IPS-20b (cell line): ENCODE results near the gene MYL3.

Experiments used
- H3K27ac ChIP-seq: one replicate; pipeline ENCODE4 v1.5.1; 2013; ENCODE audit warnings: low read length
- H3K27me3 ChIP-seq: 2 replicates; pipeline ENCODE4 v1.6.1; 2013; ENCODE audit warnings: mild to moderate bottlenecking, low read length, inconsistent platforms; ENCODE audit not compliant: insufficient read depth
- H3K36me3 ChIP-seq: 2 replicates; pipeline ENCODE4 v1.6.1; 2013; ENCODE audit warnings: low read depth, mild to moderate bottlenecking, inconsistent platforms, low read length, moderate library complexity; ENCODE audit not compliant: insufficient read depth
- H3K4me1 ChIP-seq: 2 replicates; pipeline ENCODE4 v1.6.1; 2013; ENCODE audit warnings: mild to moderate bottlenecking, control low read depth, inconsistent platforms, low read length, moderate library complexity; ENCODE audit not compliant: insufficient read depth
- H3K4me3 ChIP-seq: 2 replicates; pipeline ENCODE4 v1.5.1; 2013; ENCODE audit warnings: mild to moderate bottlenecking, low read length, inconsistent platforms
- H3K9ac ChIP-seq: 2 replicates; pipeline ENCODE4 v1.6.1; 2013; ENCODE audit warnings: low read depth, mild to moderate bottlenecking, inconsistent platforms, low read length, moderate library complexity
- H3K9me3 ChIP-seq: 2 replicates; pipeline ENCODE4 v1.6.1; 2013; ENCODE audit warnings: mild to moderate bottlenecking, low read depth, low read length, inconsistent platforms; ENCODE audit not compliant: insufficient read depth

The MYL3 gene

GRCh38 chr3:46889381-46890110, 26.3 kb upstream of the MYL3 start:
- no peak overlapping the region for H3K9ac ChIP-seq
- H3K9me3 ChIP-seq, result no peaks in the 10 kb centered on the region
- no peak overlapping the region for H3K27ac ChIP-seq
- H3K4me3 ChIP-seq, result no peak overlapping the region
- H3K27me3 ChIP-seq, result peaks cover 94% of the 10 kb centered on the region
- peaks cover 13% of the 10 kb centered on the region; the same call in 1 of the 2 replicates for H3K4me1 ChIP-seq
- H3K36me3 ChIP-seq, result no peaks in the 10 kb centered on the region

- no peaks in the 10 kb centered on the region for H3K9me3 ChIP-seq
- no peak overlapping the region for H3K27ac ChIP-seq
- no peak overlapping the region for H3K4me3 ChIP-seq
- peaks cover 13% of the 10 kb centered on the region; the same call in 1 of the 2 replicates for H3K4me1 ChIP-seq
- H3K9ac ChIP-seq, result no peak overlapping the region
- no peaks in the 10 kb centered on the region for H3K36me3 ChIP-seq
- H3K27me3 ChIP-seq, result peaks cover 96% of the 10 kb centered on the region
Measured at GRCh38 chr3:46888705-46889104, 25.5 kb upstream of the MYL3 start.

DNA sequence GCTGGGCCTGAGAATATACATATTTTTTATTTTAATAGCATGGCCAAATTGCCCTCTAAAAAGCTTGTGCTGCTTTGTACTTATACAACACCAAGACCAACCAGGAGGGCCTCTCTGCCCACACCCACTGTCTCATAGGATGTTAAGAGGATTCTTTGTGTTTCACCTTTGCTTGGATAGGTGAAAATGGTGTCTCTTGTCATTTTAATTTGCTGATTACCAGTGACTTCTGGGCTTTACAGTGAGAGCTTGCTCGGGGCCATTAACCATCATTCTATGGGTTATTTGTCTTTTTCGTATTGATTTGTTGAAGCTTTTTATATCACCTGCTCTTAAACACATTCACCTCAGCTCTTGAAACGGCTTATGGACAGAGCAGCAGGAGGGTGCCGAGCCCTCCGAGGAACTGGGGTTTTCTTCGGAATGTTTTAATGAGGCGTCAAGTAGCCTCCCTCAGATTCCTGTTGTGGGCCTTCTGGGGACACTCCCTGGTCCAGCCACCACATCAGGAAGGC, 24.8 kb upstream of the MYL3 start:
- H3K27me3 ChIP-seq, result peaks cover 95% of the 10 kb centered on the region
- no peak overlapping the region for H3K27ac ChIP-seq
- peaks cover 13% of the 10 kb centered on the region; the same call in 1 of the 2 replicates for H3K4me1 ChIP-seq
- no peaks in the 10 kb centered on the region for H3K36me3 ChIP-seq
- no peak overlapping the region for H3K4me3 ChIP-seq
- no peaks in the 10 kb centered on the region for H3K9me3 ChIP-seq
- no peak overlapping the region for H3K9ac ChIP-seq

GRCh38 chr3:46885612-46886011, 22.4 kb upstream of the MYL3 start:
- Histone ChIP-seq H3K9me3 (no peaks in the 10 kb centered on the region), H3K4me3 (no peak overlapping the region), H3K36me3 (no peaks in the 10 kb centered on the region), H3K27me3 (peaks cover 92% of the 10 kb centered on the region), H3K27ac (no peak overlapping the region), H3K9ac (no peak overlapping the region), H3K4me1 (peaks cover 10% of the 10 kb centered on the region; the same call in 1 of the 2 replicates)

DNA sequence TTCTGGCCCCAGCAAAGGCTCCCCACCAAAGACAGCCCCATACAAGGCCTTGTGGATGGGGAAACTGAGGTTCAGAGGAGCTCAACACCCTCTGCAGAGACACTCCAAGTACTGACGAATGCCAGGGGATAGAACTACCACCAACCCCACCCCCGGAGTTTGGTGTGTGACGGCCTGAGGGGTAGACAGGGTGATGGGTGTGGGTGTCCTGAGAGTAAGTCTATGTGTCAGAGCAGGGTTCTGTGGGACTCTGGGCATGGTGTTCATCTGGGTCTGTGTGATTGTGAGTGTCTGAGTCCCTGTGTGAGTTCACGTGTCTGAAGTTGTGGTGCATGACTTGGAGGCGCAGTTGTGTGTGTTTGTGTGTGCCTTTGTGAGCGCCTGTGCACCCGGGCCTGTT, 21.7 kb upstream of the MYL3 start:
- Histone ChIP-seq H3K9me3 (no peaks in the 10 kb centered on the region), H3K27me3 (peaks cover 92% of the 10 kb centered on the region), H3K4me3 (no peak overlapping the region), H3K27ac (no peak overlapping the region), H3K4me1 (peaks cover 10% of the 10 kb centered on the region; the same call in 1 of the 2 replicates), H3K9ac (no peak overlapping the region), H3K36me3 (no peaks in the 10 kb centered on the region)

- Histone ChIP-seq H3K4me1 (peaks cover 10% of the 10 kb centered on the region; the same call in 1 of the 2 replicates), H3K9ac (no peak overlapping the region), H3K4me3 (peak overlapping the region; percentile 61; the same call in 1 of the 2 replicates), H3K27me3 (peaks cover 92% of the 10 kb centered on the region), H3K27ac (no peak overlapping the region), H3K36me3 (no peaks in the 10 kb centered on the region), H3K9me3 (no peaks in the 10 kb centered on the region)
Measured at GRCh38 chr3:46884427-46884826, 21.2 kb upstream of the MYL3 start.

DNA sequence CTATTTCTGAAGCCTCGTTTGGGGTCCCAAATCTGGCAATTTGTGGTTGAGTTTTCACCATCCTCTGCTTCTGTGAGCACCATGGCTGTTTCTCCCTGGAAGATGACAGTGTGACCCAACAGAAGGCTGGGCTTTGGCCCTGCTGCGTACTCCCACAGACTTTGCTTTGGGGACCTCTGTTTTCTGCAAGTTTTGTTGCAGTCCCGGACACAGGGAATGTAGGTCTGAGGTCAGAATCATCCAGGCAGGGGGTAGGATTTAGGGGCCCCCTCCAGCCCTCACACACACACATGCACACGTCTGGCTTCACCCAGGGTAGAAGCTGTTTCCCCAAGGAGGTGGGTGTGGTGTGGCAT, 20.6 kb upstream of the MYL3 start:
- Histone ChIP-seq H3K27me3 (peaks cover 92% of the 10 kb centered on the region), H3K9ac (no peak overlapping the region), H3K4me1 (peaks cover 10% of the 10 kb centered on the region; the same call in 1 of the 2 replicates), H3K36me3 (no peaks in the 10 kb centered on the region), H3K9me3 (no peaks in the 10 kb centered on the region), H3K4me3 (peak overlapping the region; percentile 61), H3K27ac (no peak overlapping the region)

DNA sequence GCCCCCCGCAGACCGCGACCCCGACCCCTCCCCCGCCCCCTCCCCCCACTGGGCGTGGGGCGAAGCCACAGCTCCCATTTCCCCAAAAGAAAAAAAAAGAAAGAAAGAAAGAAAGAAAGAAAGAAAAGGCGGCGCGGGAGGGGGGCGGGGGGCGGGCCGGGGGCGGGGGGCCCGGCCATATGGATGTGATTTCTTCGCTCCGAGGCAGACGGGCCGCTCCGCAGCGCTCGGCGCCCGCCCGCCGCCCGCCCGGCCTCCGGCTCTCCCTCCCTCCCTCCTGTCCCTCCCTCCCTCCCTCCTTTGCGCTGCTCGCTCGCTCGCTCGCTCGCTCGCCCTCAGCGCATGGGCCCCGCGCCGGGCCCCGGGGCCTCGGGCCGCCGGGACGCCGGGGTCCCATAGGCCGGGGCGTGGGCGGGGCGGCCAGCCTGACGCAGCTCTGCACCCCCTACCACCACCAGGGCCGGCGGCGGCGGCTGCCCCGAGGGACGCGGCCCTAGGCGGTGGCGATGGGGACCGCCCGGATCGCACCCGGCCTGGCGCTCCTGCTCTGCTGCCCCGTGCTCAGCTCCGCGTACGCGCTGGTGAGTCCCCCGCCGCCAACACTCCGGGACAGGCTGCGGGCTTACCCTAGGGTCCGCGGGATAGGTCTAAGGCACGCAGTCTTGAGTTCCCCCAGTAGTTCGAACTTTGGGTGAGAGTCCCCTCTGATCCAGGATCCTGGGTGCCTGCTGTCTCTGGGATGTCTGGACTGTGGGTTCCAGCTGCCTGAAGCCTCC, 20.0 kb upstream of the MYL3 start:
- no peak overlapping the region for H3K27ac ChIP-seq

DNA sequence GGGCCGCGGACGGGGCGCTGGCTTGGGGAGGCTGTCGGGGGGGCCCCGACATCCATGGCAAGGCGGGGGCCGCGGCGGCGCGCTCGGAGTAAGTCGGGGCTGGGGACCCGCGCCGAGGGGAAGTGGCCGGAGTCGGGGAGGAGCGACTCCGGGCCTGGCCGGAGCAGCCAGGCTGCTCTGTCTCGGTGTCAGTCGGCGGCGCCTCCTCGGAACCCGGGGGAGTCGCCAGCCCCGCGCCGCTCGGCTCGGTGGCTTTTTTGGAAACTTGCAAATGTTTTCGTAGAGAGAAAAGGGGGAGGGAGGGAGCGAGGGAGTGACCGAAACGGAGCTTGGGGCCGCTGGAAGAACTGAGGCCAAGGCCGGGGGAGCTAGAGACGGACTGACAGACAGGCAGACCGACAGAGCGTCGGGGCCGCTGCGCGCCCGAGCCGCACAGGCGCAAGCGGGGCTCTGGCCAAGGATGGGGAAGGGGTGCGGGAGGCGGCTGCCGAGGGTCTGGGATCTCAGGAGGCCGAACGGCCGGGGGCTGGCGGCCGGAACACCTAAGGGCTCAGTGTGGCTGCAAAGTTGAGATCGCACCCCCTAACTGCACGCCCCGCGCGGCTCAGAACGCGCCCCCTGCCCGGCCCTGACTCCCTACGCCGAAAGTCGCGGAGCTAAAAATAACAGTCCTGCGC, 19.3 kb upstream of the MYL3 start:
- H3K9me3 ChIP-seq, result no peaks in the 10 kb centered on the region
- no peaks in the 10 kb centered on the region for H3K36me3 ChIP-seq
- H3K4me3 ChIP-seq, result peak overlapping the region; percentile 69
- H3K27ac ChIP-seq, result no peak overlapping the region
- peaks cover 95% of the 10 kb centered on the region for H3K27me3 ChIP-seq
- H3K9ac ChIP-seq, result no peak overlapping the region
- H3K4me1 ChIP-seq, result peaks cover under 1% of the 10 kb centered on the region; the same call in 1 of the 2 replicates

More for the DNA sequence above, 20.0 kb upstream of the MYL3 start:
- Histone ChIP-seq H3K9me3 (no peaks in the 10 kb centered on the region), H3K36me3 (no peaks in the 10 kb centered on the region), H3K9ac (no peak overlapping the region), H3K4me3 (peak overlapping the region; percentile 69), H3K4me1 (peaks cover 7% of the 10 kb centered on the region; the same call in 1 of the 2 replicates), H3K27me3 (peaks cover 92% of the 10 kb centered on the region)

DNA sequence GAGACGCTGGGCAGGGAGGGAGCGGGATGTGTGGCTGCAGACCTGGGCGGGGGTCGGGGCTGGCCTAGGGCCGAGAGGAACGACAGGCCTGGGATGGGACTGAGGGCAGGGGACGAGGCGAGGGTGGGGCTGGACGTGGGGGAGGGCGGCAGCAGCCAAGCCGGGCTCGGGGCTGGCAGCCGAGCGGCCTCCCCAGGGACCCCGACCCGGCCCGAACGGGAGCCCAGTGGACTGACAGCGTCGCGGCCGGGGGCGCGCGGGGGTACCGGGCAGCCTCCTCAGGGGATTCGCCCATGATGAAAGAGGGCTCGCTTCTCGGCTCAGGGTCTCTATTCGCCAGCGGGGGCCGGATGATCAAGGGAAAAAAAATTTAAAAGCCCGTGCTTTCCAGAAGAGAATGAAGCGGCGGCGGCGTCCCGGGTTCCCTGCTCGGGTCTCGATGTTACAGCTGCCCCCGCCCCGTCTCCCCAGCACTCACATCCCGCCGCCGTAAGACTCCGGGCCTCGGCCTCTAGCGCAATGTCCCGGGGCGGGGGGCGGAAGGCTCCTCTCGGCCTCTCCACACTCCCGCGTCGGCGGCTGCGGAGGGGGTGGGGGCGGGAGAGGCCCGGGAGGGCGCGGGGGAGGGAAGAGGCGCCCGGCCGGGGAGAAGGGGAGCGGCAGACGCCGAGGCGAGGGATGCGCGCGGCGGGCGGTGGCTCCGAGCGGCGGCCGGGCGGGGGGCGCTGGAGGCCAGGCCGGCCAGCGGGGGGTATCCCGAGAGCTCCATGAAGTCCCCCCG, 18.5 kb upstream of the MYL3 start:
- Histone ChIP-seq H3K27ac (no peak overlapping the region), H3K36me3 (no peaks in the 10 kb centered on the region), H3K9ac (no peak overlapping the region), H3K9me3 (no peaks in the 10 kb centered on the region), H3K4me1 (no peaks in the 10 kb centered on the region), H3K27me3 (peaks cover 95% of the 10 kb centered on the region), H3K4me3 (peak overlapping the region; percentile 69; the same call in 1 of the 2 replicates)
